MM.1S (cell line): ENCODE measurements around the gene TTC28.

Experiments used
- DNase-seq: peaks from one replicate; pipeline ENCODE4 v3.0.0-alpha.2; 2015
- H2AFZ ChIP-seq: fragments of 300-600 bp; sonication (generic); 2 replicates; pipeline ENCODE4 v1.6.0; 2016; ENCODE audit warnings: antibody characterized with exemption, low read length
- H3F3A ChIP-seq: fragments of 300-600 bp; sonication (generic); 2 replicates; pipeline ENCODE4 v1.6.1; 2016; ENCODE audit warnings: mild to moderate bottlenecking, antibody characterized with exemption, low read length, moderate library complexity, mixed read lengths; ENCODE audit not compliant: insufficient read depth
- H3K27ac ChIP-seq: fragments of 300-600 bp; sonication (generic); 2 replicates; pipeline ENCODE4 v1.5.1; 2016; ENCODE audit warnings: mild to moderate bottlenecking, low read length
- H3K27me3 ChIP-seq: fragments of 300-600 bp; sonication (generic); replicated peaks from 2 replicates; pipeline ENCODE4 v1.6.0; 2016; ENCODE audit warnings: low read length; ENCODE audit not compliant: insufficient read depth
- H3K36me3 ChIP-seq: fragments of 300-600 bp; sonication (generic); replicated peaks from 2 replicates; pipeline ENCODE4 v1.6.1; 2016; ENCODE audit warnings: mild to moderate bottlenecking, low read length, mixed read lengths; ENCODE audit not compliant: insufficient read depth
- H3K4me1 ChIP-seq: fragments of 300-600 bp; sonication (generic); 2 replicates; pipeline ENCODE4 v1.6.1; 2016; ENCODE audit warnings: low read length, mixed read lengths
- H3K4me2 ChIP-seq: fragments of 300-600 bp; sonication (generic); 2 replicates; pipeline ENCODE4 v1.6.0; 2016; ENCODE audit warnings: low read depth, low read length
- H3K4me3 ChIP-seq: fragments of 300-600 bp; sonication (generic); 2 replicates; pipeline ENCODE4 v1.5.1; 2016; ENCODE audit warnings: low read length, mixed read lengths
- H3K79me2 ChIP-seq: fragments of 300-600 bp; sonication (generic); 2 replicates; pipeline ENCODE4 v1.6.1; 2016; ENCODE audit warnings: mixed run types, low read length, mixed read lengths
- H3K9ac ChIP-seq: fragments of 300-600 bp; sonication (generic); 2 replicates; pipeline ENCODE4 v1.6.1; 2016; ENCODE audit warnings: low read length, mixed read lengths
- H3K9me2 ChIP-seq: fragments of 300-600 bp; sonication (generic); replicated peaks from 2 replicates; pipeline ENCODE4 v1.6.1; 2016; ENCODE audit warnings: mild to moderate bottlenecking, low read length, mixed read lengths; ENCODE audit not compliant: insufficient read depth
- H3K9me3 ChIP-seq: fragments of 300-600 bp; sonication (generic); replicated peaks from 2 replicates; pipeline ENCODE4 v1.6.1; 2016; ENCODE audit warnings: mild to moderate bottlenecking, low read length, mixed read lengths; ENCODE audit not compliant: insufficient read depth
- H4K20me1 ChIP-seq: fragments of 300-600 bp; sonication (generic); 2 replicates; pipeline ENCODE4 v1.6.1; 2016; ENCODE audit warnings: mild to moderate bottlenecking, low read length, moderate library complexity, mixed read lengths; ENCODE audit not compliant: insufficient read depth
- EZH2 ChIP-seq: fragments of 300-600 bp; sonication (generic); optimal IDR thresholded peaks from 2 replicates; pipeline ENCODE3; 2017; ENCODE audit warnings: low read depth, mild to moderate bottlenecking, antibody characterized with exemption, low read length, mixed read lengths
- EZH2phosphoT487 ChIP-seq: fragments of 300-600 bp; sonication (generic); IDR thresholded peaks from 2 replicates; pipeline ENCODE4 v1.6.1; 2018; ENCODE audit warnings: antibody characterized with exemption, low read length
- TF ChIP-seq, protein P1 (sequence below): fragments of 300-600 bp; sonication (generic); IDR thresholded peaks from 2 replicates; pipeline ENCODE4 v1.5.1; 2016; ENCODE audit warnings: antibody characterized with exemption, low read length, mixed read lengths

The TTC28 gene

DNA sequence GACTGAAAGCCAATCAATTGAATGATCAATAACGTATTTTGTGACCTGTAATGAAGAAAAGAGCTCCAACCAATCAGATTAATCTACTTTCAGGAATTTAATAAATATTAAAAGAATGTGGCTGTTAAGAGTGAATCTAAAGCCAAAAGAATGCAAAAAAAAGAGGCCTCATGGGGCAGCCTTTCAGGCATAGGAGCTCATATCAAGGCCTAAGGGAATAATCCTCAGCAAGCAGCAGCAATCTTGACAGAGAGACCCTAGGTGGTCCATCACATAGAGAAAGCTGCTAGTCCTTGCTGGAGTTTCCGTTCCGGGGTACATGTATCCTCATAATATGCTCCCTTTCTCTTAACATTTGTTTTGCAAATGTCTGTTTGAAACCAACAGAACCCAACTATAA, 447.4 kb downstream of the TTC28 start:
- Histone ChIP-seq H4K20me1 (no peaks in the 10 kb centered on the region), H2AFZ (no peak overlapping the region), H3K79me2 (no peaks in the 10 kb centered on the region), H3K36me3 (no peaks in the 10 kb centered on the region), H3K4me3 (no peak overlapping the region), H3K4me1 (no peaks in the 10 kb centered on the region), H3K9ac (no peak overlapping the region), H3K27me3 (no peaks in the 10 kb centered on the region), H3K4me2 (no peak overlapping the region), H3K9me3 (no peaks in the 10 kb centered on the region), H3K27ac (no peak overlapping the region), H3F3A (no peaks in the 10 kb centered on the region), H3K9me2 (no peaks in the 10 kb centered on the region)
- no peak for TF ChIP-seq EZH2
- DNase-seq: no peak

DNA sequence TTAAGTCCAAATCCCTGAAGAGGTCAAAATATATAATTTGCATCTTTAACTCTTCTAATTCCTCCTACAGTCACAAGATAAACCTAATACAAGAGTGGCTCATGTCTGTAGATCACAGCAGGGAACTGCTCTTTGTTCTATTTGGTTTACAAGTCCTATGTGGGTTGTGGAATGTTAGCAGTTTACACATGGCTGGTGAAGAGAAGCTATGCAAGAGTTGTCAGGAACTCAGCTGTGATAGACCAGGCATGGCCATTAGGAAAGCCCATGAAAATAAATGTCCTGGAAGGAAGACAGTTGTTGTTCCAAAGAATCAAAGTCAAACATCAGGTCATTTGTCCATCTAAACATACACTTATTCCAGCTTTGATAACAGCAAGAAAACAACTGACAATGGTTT, 448.2 kb downstream of the TTC28 start:
- Histone ChIP-seq H3K4me1 (no peaks in the 10 kb centered on the region), H3K27ac (no peak overlapping the region), H3K9me2 (no peaks in the 10 kb centered on the region), H3K9ac (no peak overlapping the region), H2AFZ (no peak overlapping the region), H4K20me1 (no peaks in the 10 kb centered on the region), H3K4me3 (no peak overlapping the region), H3K27me3 (no peaks in the 10 kb centered on the region), H3K4me2 (no peak overlapping the region), H3F3A (no peaks in the 10 kb centered on the region), H3K79me2 (no peaks in the 10 kb centered on the region), H3K36me3 (no peaks in the 10 kb centered on the region), H3K9me3 (no peaks in the 10 kb centered on the region)
- TF ChIP-seq EZH2 (no peak), EZH2phosphoT487 (no peak)
- TF ChIP-seq, protein P1, sequence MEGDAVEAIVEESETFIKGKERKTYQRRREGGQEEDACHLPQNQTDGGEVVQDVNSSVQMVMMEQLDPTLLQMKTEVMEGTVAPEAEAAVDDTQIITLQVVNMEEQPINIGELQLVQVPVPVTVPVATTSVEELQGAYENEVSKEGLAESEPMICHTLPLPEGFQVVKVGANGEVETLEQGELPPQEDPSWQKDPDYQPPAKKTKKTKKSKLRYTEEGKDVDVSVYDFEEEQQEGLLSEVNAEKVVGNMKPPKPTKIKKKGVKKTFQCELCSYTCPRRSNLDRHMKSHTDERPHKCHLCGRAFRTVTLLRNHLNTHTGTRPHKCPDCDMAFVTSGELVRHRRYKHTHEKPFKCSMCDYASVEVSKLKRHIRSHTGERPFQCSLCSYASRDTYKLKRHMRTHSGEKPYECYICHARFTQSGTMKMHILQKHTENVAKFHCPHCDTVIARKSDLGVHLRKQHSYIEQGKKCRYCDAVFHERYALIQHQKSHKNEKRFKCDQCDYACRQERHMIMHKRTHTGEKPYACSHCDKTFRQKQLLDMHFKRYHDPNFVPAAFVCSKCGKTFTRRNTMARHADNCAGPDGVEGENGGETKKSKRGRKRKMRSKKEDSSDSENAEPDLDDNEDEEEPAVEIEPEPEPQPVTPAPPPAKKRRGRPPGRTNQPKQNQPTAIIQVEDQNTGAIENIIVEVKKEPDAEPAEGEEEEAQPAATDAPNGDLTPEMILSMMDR: no peak
- no peak for DNase-seq

DNA sequence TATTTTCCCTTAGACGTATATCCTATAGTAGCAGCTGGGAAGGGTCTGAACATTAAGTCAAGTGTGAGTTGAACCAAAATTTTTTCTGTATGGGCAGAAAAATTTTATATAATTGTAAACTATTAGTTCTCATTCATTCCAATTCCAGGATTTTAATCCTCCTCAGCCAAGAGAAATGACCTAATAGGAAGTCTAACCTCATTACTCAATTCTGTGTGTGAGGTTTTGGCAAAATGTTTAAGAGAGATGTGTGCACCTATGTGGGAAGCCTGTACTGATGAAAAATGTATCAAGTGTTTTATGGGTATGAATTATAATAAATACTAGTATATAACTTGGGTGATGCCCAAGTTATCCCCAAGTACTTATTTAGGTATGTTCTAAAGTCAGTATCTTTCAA, 449.0 kb downstream of the TTC28 start:
- no peak for TF ChIP-seq EZH2phosphoT487
- TF ChIP-seq, protein P1: no peak
- no peak for TF ChIP-seq EZH2
- no peaks in the 10 kb centered on the region for H3K9me3 ChIP-seq
- H3K27me3 ChIP-seq: no peaks in the 10 kb centered on the region
- no peak overlapping the region for H3K9ac ChIP-seq
- H3F3A ChIP-seq: no peaks in the 10 kb centered on the region
- no peak for DNase-seq
- H4K20me1 ChIP-seq: no peaks in the 10 kb centered on the region
- H3K9me2 ChIP-seq: no peaks in the 10 kb centered on the region
- H3K79me2 ChIP-seq: no peaks in the 10 kb centered on the region
- no peaks in the 10 kb centered on the region for H3K4me1 ChIP-seq
- no peaks in the 10 kb centered on the region for H3K36me3 ChIP-seq
- H2AFZ ChIP-seq: no peak overlapping the region
- no peak overlapping the region for H3K4me3 ChIP-seq
- H3K27ac ChIP-seq: no peak overlapping the region
- no peak overlapping the region for H3K4me2 ChIP-seq

DNA sequence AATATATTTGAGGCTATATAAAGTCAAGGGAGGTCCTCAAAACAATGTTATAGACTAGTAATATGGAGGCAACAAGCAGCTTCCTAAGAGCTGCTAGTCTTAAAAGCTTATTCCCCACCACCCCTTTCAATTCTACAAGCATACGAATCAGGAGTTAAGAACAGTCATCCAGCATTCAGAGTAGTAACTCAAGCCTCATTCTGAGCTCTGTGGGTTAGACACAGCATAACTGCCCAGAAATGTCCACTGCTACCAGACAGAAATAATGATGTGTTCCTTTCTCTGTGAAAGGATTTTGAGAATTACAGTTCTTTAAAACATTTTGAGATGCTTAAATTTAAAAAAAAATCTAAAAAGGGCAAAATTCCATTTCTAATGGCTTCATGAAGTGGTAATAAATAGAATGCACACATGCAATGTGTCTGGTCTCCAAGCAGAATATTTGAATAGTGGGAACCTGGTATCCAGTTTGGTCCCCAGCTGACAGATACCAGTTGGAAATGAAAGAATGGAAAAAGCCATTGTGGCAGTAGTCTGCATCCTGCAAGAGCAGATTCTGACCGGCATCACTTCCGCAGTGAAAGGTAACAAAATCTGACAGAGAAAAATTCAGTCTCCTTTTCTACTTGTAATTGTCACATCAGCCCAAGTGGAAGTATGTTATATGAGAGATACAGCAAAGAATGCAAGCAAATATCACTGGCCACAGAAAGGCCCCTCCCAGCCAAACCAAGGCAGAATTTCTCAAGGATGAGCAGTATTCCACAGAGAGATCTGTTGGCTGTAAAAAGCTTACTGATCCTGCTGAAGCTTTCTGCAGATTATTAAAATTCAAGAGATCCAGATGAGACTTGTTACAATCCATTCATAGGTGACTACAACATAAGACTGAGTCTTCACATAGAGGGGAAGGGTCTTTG, 449.8 kb downstream of the TTC28 start:
- DNase-seq: no peak

More for the DNA sequence above, 449.8 kb downstream of the TTC28 start:
- H3K79me2 ChIP-seq: no peaks in the 10 kb centered on the region
- no peaks in the 10 kb centered on the region for H3K9me3 ChIP-seq
- no peaks in the 10 kb centered on the region for H3K27me3 ChIP-seq
- H3K9ac ChIP-seq: no peak overlapping the region
- no peaks in the 10 kb centered on the region for H3K9me2 ChIP-seq
- no peaks in the 10 kb centered on the region for H4K20me1 ChIP-seq
- TF ChIP-seq EZH2phosphoT487 (no peak), EZH2 (no peak)
- TF ChIP-seq, protein P1: no peak
- no peak overlapping the region for H3K4me2 ChIP-seq
- H3K4me3 ChIP-seq: no peak overlapping the region
- H3K36me3 ChIP-seq: no peaks in the 10 kb centered on the region
- H3K27ac ChIP-seq: no peak overlapping the region
- H2AFZ ChIP-seq: no peak overlapping the region
- no peaks in the 10 kb centered on the region for H3K4me1 ChIP-seq
- H3F3A ChIP-seq: no peaks in the 10 kb centered on the region
